ENCODE data around the gene GPN3.
A peak's percentile ranks its signal among the peaks of the same experiment; 100 is the strongest.
"Not testable (repeated sequence)": the region's sequence is repeated elsewhere in the genome, so short reads cannot be mapped to it uniquely, and the experiment has no call there.

Gene GPN3

GRCh38 chr12:110468214-110469048 is at the start of gene GPN3, which contains the start of gene FAM216A:
Gene GPN3 (minus strand): TSS chr12:110468257. CDS start chr12:110468203, 54 bp downstream.
Gene FAM216A (plus strand): TSS chr12:110468845. CDS start chr12:110468876, 31 bp downstream.
- DNase-seq: peak; percentile 97

- DNase-seq: no peak
Observed at GRCh38 chr12:110516995-110517394, 48.9 kb upstream of the GPN3 start.

- no peak for DNase-seq
Observed at GRCh38 chr12:110514363-110514762, 46.3 kb upstream of the GPN3 start.

GRCh38 chr12:110513842-110514241 is 45.8 kb upstream of the GPN3 start:
- DNase-seq: no peak

GRCh38 chr12:110508071-110508586 is 40.1 kb upstream of the GPN3 start:
- no peak for DNase-seq

GRCh38 chr12:110505332-110505731 is 37.3 kb upstream of the GPN3 start:
- DNase-seq: no peak

- no peak for DNase-seq
Observed at GRCh38 chr12:110503432-110503831, 35.4 kb upstream of the GPN3 start.

- DNase-seq: peak; percentile 95
Observed at GRCh38 chr12:110501752-110502738, 34.0 kb upstream of the GPN3 start, which contains the start of the genes RAD9B and VPS29. Gene RAD9B (plus strand): TSS chr12:110502331. CDS start chr12:110502338, 7 bp downstream. Gene VPS29 (minus strand): TSS chr12:110502111. CDS start chr12:110502051, 60 bp downstream.

- DNase-seq: peak; percentile 34
Observed at GRCh38 chr12:110501399-110501751, 33.3 kb upstream of the GPN3 start.

GRCh38 chr12:110498984-110499706 is 31.1 kb upstream of the GPN3 start:
- no peak for DNase-seq

- DNase-seq: no peak
Observed at GRCh38 chr12:110475426-110475825, 7.4 kb upstream of the GPN3 start.

- no peak for DNase-seq
Observed at GRCh38 chr12:110467847-110468213, 227 bp downstream of the GPN3 start.

GRCh38 chr12:110466791-110467190 is 1.3 kb downstream of the GPN3 start:
- no peak for DNase-seq

GRCh38 chr12:110465765-110466164 is 2.3 kb downstream of the GPN3 start:
- not testable (repeated sequence) for DNase-seq

- no peak for DNase-seq
Observed at GRCh38 chr12:110465024-110465423, 3.0 kb downstream of the GPN3 start.

GRCh38 chr12:110461189-110461588 is 6.9 kb downstream of the GPN3 start:
- not testable (repeated sequence) for DNase-seq

- no peak for DNase-seq
Observed at GRCh38 chr12:110458756-110459155, 9.3 kb downstream of the GPN3 start.

GRCh38 chr12:110453569-110454296 is 14.3 kb downstream of the GPN3 start:
- DNase-seq: no peak

GRCh38 chr12:110451263-110451662 is 16.8 kb downstream of the GPN3 start:
- DNase-seq: no peak

GRCh38 chr12:110449799-110450497 is 18.1 kb downstream of the GPN3 start, which contains the start of gene ARPC3:
Gene ARPC3 (minus strand): TSS chr12:110450337. CDS start chr12:110450260, 77 bp downstream.
- DNase-seq: peak; percentile 90

GRCh38 chr12:110444455-110444854 is 23.6 kb downstream of the GPN3 start:
- no peak for DNase-seq

Data from DMS79 (cell line).